Activated T-cell treated with anti-CD3 and anti-CD28 coated beads for 1 hour (primary cell): ENCODE results near the gene GNA12.

Source experiments
- DNase-seq: peaks from one replicate; pipeline ENCODE4 v3.0.0-alpha.2; 2020; ENCODE audit warnings: low read depth

GNA12 gene

DNA sequence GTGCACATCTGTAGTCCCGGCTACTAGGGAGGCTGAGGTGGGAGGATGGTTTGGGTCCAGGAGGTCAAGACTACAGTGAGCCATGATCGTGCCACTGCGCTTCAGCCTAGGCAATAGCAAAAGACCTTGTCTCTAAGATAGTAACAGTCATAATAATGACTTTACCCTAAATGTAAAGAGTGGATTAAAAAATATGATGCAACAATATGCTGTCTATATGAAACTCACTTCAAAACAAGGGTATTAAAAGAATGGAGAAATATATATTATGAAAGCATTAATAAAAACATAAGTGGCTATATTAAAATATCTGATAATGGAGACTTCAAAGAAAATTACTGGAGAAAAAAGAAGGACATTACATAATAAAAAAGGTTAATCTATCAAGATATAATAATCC lies 5.7 kb downstream of the GNA12 start:
- no peak for DNase-seq

GRCh38 chr7:2837496-2837895 lies 6.6 kb downstream of the GNA12 start:
- DNase-seq = no peak

DNA sequence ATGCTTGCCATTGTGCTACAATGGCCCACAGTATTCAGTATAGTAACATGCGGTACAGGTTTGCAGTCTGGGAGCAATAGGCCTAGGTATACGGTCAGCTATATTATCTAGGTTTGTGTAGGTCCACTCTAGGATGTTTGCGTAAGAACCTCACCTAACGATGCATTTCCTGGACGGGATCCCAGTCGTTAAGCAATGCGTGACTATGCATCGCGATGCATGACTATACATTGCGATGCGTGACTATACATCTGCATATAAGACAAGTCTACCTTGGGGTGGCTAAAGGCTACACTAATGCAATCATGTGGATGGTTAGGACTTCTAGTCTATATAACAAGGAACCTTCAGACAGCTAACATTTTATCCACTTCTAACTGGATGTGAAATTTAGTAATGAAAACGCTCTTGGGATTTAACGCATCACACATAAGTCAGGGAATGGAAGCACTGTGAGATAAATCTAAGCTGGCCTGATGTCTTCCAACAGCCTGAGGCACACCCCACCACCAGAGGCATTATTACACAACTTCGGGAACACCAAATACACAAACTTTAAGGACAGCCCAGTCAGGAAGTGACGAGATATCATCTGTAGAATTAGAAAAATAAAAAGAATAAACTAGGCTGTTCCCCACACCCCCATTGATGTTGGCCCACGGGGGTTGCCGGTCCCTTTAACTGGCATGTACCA lies 9.2 kb downstream of the GNA12 start:
- DNase-seq = no peak

GRCh38 chr7:2833083-2833910 lies 10.8 kb downstream of the GNA12 start:
- no peak for DNase-seq

- DNase-seq = no peak
These were observed 11.6 kb downstream of the GNA12 start for GRCh38 chr7:2832461-2832860.

GRCh38 chr7:2830609-2831376 lies 13.3 kb downstream of the GNA12 start:
- DNase-seq = no peak

GRCh38 chr7:2829040-2829439 lies 15.1 kb downstream of the GNA12 start:
- DNase-seq = no peak

- no peak for DNase-seq
These were observed 17.3 kb downstream of the GNA12 start for GRCh38 chr7:2826771-2827170.

DNA sequence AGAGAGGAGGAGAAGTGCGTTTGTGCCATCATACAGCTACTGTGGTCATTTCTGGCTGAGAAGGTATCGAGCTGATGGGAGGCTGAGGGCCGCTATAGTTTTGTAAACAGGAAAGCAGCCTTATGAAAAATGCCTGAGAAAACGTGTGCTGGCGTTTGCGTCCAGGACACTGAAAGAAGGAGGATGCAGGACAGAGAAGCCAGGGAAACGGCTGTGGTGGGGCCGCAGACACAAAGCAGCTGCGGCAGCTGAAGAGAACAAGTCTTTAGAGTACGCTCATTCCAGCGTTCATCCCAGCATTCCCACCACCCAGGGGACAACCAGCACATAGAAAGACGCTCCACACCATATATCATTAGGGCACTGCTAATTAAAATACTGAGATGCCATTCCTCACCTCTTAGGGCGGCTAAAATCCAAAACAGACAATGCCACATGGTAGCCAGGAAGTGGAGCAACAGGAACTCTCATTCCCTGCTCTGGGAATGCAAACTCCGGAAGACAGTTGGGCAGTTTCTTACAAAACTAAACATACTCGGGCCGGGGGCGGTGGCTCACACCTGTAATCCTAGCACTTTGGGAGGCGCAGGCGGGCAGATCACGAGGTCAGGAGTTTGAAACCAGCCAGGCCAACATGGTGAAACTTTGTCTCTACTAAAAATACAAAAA lies 18.4 kb downstream of the GNA12 start:
- no peak for DNase-seq

DNA sequence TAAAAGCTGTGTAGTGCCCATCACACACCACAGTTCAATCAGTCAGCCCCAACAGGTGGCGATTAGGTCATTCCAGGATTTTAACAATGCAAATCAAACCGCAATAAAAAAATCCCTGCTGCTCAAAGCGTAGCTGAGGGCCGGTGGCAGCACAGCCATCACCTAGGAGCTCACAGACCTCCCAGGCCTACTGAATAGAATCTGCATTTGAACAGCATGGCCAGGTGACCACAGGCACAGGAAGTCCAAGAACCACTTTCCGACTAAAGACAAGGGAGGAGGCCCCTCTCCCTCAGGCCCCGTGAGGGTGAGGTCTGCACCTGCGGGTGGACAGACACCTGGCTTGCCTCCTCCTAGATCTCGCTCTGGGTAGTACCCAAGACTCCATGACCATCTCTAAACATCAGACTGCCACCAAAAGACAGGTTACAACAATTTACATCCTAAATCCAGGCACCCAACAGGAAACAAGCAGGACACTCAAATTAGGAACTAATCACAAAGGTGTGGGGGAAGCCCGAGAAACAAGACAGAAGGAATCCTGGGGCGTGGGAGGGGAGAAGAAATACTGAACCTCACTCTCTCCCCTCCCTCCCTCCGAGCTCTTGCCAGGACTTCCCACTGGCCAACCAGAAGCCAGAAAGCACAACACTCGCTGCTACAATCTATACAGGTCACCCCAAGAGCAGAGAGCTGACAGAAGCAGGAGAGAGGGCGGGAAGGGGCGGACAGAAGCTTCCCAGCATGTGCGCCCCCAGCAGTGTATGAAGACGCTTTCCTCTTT lies 19.2 kb downstream of the GNA12 start:
- DNase-seq = no peak

GRCh38 chr7:2824026-2824677 lies 20.0 kb downstream of the GNA12 start:
- no peak for DNase-seq

DNA sequence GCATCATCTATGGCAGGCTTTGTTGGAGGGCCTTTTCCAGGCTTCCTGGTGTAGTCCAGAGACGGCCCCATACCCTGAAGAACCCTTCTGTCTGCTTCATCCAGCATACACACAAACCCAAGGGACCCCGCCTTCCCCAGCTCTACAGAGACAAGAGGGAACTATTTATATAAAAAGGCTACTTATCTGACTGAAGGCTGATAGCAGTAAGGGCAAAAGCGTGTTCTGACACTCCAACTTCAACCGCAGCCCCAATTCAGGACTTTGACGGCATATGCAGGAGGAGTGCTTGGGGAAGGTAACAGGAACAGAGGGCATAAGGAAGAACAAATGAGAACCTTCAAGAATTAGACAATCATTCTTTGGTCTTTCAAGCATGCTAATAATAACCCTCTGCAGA lies 21.0 kb downstream of the GNA12 start:
- no peak for DNase-seq

- DNase-seq = no peak
These were observed 22.1 kb downstream of the GNA12 start for GRCh38 chr7:2821842-2822507.

GRCh38 chr7:2821161-2821841 lies 22.8 kb downstream of the GNA12 start:
- DNase-seq = no peak

- DNase-seq = no peak
These were observed 23.6 kb downstream of the GNA12 start for GRCh38 chr7:2820508-2820934.

DNA sequence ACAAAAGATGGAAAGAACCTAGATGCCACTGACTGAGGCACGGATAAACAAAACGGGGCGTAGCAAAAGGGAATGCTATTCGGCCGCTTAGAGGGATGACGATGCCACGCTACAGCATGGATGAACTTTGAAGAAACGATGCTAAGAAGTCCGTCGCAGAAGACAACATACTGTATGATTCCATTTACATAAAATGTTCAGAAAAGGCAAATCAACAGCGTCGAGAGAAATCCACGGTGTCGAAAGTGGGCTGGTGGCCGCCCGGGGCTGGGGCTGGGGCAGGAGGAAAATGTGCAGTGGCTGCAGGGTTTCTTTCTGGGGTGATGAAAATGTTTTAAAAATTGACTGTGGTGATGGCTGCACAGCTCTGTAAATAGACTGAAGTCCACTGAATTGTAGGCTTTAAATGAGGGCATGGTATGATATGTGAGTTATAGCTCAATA lies 24.1 kb downstream of the GNA12 start:
- DNase-seq = no peak

DNA sequence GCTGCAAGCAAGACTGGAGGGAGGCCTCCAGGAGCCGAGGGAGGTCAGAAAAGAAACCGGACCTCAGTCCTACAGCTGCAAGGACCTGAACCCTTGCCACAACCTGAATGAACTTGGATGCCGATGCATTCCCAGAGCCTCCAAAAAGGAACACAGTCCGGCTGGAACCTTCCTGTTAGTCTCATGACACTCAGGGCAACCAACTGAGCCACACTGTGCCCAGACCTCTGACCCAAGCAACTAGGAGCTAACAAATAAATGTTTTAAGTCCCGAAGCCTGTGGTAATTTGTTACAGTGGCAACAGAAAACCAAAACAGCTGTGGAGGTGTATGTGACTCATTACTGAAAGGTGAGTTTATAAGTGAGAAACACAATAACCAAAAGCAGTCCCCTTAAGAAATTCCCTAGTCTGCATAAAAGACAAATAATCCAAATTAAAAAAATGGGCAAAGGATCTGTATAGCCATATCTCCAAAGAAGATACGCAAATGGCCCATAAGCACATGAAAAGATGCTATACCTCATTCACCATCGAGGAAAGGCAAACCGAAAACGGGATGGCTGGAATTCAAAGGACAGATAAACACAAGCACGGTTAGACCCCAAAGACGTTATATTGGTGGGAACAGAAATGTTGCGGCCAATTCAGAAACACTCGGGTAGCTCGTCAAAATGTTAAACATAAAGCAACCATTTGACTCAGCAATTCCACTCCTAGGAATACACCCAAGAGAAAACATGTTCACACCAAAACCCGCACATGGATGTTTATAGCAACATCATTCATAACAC lies 24.8 kb downstream of the GNA12 start:
- no peak for DNase-seq

- DNase-seq = no peak
These were observed 25.5 kb downstream of the GNA12 start for GRCh38 chr7:2818653-2819052.

- no peak for DNase-seq
These were observed 26.0 kb downstream of the GNA12 start for GRCh38 chr7:2818121-2818520.
